ENCODE measurements around the gene DDR1. TPM values are rescaled to one million over a fixed set of nuclear protein-coding genes. Genes with fewer than 3 reads are reported as not detected.

The DDR1 gene
- polyA plus RNA-seq, 3 donors = 24.2 to 83.5 (median 57.4) TPM

DNA sequence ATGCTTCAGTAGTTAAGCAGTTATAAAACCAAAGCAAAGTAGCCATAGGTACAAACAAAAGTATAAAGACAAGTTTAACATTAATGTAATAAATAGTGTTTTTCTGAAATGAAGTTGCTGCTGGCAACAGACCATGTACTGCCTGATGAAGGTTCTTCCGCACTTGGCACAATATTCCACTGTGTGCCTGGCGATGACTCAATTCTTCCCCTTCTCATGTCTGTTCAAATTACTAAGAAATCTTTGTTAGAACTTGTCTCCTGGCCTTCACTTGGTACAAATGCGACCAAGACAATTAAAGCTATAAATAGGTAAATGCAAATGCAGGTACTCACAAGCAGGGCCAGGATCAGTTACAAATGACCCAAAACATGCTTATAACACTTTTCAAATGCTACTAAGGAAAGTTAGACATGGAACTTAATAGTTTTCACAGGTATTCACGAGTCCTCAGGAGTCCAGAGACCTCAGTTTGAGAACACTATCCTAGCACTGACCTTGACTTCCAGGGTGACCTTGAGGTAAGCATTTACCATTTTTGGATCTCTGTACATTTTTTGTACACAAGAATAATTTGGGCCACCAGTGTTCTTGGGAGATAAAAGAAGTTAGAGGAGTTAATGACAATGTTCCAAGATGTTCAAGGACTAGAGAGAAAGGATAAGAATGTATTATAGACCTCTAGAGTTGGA lies 8.1 kb upstream of the DDR1 start:
- WGBS, 3 donors = 32 to 60% (median 55%) methylated on average over 4 of the region's 4 CpGs
- no peak overlapping the region for H3K27ac ChIP-seq (ENCODE audit: low read depth, low read length)

DNA sequence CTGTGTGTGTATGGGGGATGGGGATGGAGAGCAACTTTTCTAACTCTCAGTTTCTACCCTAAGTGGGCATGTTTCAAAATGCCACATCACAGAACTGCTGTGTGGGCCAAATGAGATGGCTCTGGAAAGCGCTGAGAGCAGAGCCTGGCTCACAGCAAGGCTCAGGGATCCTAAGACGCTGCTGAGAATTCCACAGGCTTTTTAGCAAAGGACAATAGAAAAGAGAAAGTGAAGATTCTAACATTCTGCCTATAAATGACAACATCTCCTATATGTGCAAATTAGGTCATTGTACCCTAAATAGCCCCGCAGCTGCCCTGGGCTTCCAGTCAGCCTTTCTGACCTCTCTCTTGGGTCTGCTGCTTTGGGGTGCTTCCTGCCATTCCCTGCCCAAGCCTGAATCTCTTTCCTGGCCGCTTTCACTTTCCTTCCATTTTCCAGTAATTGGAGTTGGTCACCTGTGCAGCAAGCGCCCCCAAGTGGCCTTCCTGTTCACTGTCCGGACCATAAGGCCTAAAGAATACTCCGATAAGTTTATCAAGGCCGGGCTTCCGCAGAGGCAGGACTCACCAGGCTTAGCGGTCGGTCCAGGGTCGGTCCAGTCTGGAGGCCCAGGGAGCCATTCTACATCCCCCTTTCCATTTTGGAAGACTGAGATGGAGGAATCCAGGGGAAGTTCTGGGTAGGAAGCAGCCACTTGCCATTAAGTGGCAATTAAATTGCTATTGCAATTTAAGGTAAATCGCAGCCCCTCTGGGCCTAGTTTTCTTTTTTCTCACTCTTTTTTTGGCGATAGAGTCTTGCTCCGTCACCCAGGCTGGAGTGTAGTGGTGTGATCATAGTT lies 6.7 kb upstream of the DDR1 start:
- peak overlapping the region; percentile 11 for H3K27ac ChIP-seq (ENCODE audit: low read depth, low read length)
- WGBS, 3 donors = 12 to 18% (median 16%) methylated on average over 15 of the region's 15 CpGs

DNA sequence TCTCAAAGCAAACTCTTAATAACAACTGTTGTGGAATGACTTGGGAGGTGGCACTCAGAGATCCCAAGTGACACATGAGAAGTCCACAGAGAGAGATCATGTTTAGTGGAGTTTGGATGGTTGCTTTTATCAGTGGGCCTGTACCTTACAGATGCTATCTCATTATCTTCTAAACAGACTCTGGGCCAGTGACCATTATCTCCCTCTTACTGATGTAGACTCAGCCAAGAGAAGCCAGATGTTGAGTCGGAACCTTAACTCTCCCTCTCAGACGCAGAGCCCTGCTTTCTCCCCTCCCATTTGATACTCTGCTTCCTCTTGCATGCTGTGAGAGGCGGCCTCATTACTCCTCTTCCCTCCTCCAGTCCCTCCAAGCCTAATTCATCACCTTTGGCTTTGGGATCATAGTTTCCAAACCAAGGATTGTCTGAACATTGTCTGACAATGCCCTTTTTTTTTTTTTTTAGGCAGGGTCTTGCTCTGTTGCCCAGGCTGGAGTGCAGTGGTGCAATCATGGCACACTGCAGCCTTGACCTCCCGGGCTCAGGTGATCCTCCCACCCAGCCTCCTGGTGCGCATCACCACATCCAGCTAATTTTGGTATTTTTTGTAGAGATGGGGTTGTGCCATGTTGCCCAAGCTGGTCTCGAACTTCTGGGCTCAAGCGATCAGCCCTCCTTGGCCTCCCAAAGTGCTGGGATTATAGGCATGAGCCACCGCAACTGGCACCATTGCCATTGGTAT lies 4.5 kb upstream of the DDR1 start:
- WGBS, 3 donors = 79 to 91% (median 86%) methylated on average over 8 of the region's 8 CpGs
- no peak overlapping the region for H3K27ac ChIP-seq (ENCODE audit: low read depth, low read length)

DNA sequence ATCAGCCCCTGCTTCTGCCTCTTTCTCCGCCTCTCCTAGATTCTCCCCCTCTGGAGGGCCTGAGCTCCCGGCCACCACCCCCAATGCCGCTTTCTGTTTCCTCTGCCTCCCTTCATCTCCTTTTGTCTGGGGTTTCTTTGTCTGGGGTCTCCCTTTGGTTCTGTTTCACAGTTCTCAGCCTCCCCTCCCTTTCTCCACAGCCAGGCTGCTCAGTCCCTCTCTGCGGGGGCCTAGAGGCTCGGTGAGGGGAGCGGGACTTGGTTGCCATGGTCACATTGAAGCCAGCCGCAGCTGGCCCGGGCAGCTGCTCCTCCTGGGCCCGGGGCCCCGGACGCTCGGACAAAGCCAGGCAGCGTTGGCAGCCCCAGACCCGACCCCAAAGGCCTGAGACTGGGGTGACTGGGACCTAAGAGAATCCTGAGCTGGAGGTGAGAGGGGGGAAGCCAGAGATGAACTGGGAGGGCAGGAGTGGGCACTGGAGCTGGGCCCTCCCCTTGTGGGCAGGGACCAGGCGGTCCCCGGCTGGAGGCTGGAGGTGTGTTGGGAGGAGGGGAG lies 3.5 kb upstream of the DDR1 start:
- no peak overlapping the region for H3K27ac ChIP-seq (ENCODE audit: low read depth, low read length)
- WGBS, 3 donors = 73 to 89% (median 85%) methylated on average over 16 of the region's 16 CpGs

DNA sequence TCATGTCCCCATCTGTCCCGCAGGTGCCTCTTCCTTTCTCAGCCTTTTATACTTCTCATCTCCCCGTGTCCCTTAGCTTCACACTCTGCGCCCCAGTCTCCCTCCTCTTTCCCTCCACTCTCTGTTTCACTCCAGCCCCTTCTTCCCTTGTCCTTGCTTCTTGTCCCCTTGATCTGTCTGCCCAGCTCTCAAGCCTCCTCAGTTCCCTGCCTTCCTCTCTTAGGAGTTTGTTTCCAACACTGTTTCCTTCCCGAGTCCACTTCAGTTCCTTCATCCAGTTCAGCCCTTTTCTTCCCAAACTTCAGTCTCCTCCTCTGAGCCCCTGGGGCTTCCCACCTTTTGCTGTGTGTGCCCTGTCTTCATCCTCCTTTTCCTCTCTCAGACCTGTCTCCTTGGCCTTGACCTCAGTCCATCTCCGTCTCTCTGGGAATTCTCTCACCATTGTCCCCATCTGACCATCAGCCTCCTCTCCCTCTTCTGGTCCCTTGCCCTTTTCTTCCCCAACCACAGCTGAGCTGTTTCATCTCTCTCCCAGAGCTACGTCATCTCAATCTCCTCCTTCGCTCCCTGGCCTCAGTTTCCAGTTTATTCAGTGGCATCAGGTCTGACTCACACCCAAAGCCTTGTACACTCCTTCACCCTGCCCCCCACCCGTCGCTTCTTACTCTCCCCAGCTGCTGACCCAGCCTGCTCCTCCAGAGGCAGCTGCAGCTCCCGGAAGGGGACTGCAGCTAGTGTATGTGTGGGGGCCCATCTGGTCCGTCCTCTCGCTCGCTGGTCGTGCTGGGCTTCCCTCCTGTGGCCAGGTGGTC lies 2.7 kb upstream of the DDR1 start:
- WGBS, 3 donors = 73 to 85% (median 74%) methylated on average over 14 of the region's 14 CpGs
- no peak overlapping the region for H3K27ac ChIP-seq (ENCODE audit: low read depth, low read length)

DNA sequence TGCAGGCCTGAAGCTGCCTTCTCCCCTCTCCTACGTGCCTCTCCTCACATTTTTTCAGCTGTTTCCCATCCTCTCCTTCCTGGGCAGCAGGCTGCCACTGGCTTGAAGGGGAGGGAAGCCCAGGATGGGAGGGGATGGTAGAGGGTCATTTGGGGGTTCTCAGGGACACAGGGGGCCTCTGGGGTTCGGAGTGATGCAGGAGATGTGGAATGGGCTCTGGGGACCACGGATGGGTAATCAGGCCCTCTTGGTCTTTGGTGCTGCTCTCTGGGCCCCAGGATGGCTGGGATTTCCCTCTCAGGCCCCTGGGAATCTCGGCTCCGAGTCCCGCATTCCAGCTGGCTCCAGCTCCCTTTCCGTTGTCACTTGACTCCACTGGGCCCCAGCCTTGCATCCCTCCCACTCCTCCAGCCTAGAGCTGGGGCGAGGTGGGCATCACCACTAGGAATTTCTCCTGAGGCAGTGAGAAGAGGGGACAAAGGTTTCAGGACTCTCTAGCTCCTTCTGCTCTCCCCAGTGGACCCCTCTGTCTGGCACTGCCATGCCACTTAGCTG lies 2.0 kb upstream of the DDR1 start:
- 18 to 56% (median 50%) methylated on average over 8 of the region's 8 CpGs for WGBS, 3 donors

DNA sequence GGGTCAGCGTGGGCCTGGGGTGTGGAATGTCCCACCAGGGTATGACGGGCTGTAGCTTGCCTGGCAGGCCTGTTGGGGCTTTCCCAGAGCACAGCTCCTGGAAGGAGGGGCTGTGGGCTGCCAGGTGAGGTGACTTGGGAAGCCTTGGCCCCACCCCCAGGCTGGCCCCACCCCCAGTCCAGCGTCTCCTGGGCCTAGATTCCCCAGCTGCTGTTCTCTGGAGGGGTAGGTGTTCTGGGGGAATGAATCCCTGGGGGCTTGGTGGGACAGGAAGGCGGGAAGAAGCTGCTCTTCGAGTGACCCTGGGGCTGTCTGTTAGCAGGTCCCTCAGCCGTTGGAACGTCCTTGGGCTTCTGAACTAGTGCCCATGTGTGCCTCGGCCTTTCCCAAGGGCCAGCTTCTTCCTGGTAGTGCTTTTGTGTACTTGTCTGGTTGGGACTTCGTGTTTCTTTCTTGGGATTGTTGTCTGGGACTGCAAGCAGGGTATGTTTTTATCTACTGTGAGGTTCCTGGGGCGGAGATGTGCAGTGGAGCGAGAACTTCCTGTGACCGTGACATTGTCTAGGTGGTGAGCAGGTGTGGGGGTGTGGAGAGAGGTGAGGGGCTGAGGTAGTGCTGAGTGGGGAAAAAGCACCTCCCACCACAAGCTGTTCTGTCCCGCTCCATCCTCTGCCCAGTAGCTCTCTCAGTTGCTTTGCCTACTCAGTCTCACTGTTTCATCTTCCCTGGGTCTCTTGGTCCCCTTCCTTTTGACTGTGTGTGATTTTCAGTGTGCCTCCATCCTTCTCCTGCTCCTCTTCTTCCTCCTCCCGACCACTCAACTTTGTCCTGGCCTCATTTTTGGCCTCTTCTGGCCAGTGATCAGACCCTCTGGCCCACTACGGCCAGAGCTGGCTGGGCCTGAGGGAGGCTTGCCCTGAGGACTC lies 1.3 kb upstream of the DDR1 start:
- no peak overlapping the region for H3K27ac ChIP-seq (ENCODE audit: low read depth, low read length)
- 19 to 71% (median 57%) methylated on average over 15 of the region's 15 CpGs for WGBS, 3 donors

More for the DNA sequence above, 2.0 kb upstream of the DDR1 start:
- no peak overlapping the region for H3K27ac ChIP-seq (ENCODE audit: low read depth, low read length)

DNA sequence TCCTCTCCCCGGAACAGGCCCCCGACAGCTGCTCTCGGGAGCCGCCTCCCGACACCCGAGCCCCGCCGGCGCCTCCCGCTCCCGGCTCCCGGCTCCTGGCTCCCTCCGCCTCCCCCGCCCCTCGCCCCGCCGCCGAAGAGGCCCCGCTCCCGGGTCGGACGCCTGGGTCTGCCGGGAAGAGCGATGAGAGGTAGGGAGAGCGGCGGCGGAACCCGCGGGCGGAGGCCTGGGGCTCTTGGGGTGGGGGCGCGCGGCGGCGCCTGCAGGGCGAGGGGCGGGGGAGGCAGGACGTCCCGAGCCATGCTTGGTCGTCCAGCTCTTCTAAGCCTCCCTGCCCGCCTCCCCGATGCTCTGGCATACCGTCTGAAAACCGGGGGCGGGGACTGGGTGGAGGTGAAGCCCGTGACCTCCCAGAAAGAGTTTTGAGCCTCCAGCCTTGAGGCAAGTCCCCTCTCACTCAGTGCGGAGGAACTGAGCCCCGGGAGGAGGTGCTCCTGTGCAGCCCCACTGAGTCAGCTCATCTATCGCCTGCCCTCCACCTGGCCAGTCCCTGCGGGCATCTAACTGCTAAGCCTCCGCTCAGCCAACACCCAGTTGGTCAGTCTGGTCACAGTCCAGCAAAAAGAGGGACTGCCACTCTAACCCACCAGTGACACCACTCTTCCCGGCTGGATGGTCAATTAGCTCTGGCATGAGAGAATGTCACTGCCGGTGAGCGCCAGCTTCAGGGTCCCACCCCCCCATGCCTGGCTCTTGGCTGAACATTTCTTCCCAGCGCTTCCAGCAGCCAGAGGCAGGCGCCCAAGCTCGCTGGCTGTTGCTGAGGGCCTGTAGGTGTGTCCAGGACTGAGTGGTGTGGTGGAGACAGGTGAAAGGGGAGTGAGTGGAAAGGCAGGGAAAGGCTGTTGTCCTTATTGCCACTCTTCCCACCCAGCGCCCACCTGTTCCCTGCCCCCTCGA lies 482 bp downstream of the DDR1 start:
- no peak overlapping the region for H3K27ac ChIP-seq (ENCODE audit: low read depth, low read length)
- 2 to 7% (median 6%) methylated on average over 37 to 59 of the region's 59 CpGs for WGBS, 3 donors

DNA sequence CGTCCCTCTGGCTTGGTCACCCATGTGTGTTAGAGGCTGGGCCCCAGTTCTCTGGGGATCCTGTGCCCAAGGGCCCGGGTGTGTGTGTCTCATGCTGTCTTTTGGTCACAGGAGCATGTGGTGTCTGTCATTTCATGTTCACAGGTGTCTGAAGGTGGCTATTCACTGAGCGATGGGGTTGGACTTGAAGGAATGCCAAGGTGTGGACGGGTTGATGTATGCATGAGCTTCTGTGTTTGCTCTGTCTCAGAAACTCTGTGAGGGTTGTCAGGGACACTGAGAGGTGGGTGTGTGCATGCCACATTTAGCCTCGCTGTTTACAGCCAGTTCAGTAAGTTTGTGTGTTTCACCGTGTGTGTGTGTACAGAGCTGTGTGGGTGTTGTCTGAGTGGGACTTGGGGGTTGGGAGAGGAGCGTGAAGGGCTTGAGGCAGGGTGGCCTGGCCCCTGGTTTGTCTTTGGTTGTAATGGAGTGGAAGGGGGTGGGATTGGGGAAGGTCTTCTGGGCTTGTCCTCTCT lies 1.2 kb downstream of the DDR1 start:
- H3K27ac ChIP-seq (ENCODE audit: low read depth, low read length) = no peak overlapping the region
- 12 to 52% (median 47%) methylated on average over 7 of the region's 7 CpGs for WGBS, 3 donors

DNA sequence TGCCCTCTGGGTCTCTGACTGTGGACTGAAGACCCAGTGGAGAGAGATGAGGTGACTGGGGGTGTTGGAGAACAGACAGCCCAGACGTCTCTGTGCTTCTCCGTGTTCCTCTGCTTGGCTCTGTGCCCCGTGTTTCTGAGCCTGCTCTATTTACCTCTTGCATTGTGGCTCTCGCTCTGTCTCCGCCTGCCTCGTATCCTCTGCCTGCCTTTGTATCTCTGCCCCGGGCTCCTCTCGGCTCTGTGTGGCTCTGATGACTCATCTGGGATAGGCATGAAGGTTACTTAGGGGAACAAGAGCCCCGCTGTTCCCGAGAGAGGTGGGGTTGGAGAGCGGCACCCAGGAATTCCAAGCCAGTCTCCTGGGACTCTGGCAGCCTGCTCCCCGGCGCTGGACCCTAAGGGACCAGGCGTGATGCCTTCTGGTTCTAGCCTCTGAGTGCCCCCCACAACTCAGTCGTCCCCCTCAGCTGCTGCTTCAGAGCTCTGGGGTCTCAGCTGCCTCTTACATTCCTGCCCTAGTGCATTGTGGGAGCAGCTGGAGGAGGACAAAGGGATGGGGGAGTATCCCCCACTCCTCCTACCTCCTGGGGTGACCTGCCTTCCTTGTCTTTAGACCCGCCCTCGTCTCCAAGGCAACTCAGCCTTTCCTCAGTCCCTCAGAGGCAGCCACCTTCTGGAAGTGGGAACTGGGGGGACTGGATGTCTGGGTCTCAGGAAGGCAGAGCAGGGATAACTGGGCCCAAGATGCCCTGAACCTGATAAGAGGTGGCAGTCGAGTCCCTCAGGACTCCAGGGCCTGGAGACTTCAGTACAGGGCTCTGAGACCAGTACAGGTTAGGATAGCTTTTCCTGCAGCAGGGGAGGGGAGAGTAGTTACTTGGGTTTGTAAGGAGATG lies 1.9 kb downstream of the DDR1 start:
- H3K27ac ChIP-seq (ENCODE audit: low read depth, low read length) = no peak overlapping the region
- WGBS, 3 donors = 20 to 43% (median 43%) methylated on average over 18 of the region's 18 CpGs

DNA sequence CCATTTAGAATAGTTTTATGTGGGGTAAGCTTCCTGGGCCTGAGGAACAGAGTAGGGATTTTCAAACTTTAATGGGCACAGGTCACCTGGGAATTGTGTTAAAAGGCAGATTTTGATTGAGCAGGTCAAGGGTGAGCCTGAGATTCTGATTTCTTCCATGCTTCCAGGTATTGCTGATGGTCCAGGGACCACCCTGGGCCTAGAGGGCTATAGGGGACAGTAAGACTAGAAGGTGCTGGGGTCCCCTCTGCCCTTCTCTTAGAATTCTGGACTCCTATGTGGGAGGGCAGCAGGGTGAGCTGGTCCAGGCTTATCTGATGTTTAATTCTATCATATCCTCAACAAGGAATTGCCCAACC lies 2.6 kb downstream of the DDR1 start:
- H3K27ac ChIP-seq (ENCODE audit: low read depth, low read length) = no peak overlapping the region

DNA sequence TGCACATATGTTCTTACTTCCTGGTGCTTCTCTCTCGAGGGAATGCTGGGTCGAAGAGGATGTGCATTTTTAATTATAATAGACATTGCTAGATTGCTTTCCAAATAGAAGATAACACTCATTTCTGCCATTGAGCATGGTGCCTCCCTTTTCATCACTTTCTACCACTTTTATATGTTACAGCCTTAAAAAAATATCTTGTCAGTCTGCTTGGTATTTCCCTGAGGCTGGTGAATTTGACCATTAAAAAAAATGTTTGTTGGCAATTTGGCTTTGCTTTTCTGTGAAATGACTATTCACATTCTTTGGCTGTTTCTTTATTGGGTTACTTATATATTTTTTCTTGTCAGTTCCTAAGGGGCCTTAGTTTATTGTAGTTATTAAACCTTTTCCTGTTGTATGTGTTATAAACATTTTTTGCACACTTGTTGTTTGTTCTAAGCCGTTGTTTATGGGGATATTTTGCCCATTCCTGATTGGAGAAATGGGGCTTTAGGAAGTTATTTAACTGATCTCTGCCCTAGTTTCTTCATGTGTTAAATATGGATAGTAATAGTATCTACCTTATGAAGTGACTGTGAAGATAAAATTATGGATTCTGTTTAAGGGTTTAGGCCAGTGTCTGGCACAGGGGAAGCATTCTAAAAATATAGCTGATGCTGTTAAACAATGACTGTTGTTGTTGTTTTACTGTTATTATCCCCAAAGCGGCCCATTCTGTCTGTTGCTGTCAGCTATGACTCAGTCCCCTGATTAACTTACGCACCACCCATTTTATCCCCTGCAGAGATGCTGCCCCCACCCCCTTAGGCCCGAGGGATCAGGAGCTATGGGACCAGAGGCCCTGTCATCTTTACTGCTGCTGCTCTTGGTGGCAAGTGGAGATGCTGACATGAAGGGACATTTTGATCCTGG lies 3.8 kb downstream of the DDR1 start:
- no peak overlapping the region for H3K27ac ChIP-seq (ENCODE audit: low read depth, low read length)
- WGBS, 3 donors = 54 to 75% (median 73%) methylated on average over 6 of the region's 6 CpGs

DNA sequence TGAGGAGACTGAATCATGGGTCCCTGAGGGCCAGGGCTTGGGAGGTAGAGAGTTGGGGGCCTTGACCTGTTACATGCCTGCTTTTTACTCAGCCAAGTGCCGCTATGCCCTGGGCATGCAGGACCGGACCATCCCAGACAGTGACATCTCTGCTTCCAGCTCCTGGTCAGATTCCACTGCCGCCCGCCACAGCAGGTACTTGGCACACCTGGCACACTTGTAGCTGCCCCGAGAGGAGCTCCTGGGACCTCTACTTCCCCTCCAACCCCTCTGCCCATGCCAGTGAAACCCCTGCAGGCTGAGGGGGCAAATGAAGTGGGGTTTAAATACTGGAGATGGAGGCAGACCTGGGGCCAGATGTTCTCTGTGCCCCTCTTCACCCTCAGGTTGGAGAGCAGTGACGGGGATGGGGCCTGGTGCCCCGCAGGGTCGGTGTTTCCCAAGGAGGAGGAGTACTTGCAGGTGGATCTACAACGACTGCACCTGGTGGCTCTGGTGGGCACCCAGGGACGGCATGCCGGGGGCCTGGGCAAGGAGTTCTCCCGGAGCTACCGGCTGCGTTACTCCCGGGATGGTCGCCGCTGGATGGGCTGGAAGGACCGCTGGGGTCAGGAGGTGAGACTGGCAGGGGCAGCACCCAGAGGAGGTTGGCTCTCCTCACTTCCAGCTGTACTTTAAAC lies 4.6 kb downstream of the DDR1 start:
- no peak overlapping the region for H3K27ac ChIP-seq (ENCODE audit: low read depth, low read length)

More for the DNA sequence above, 4.6 kb downstream of the DDR1 start:
- WGBS, 3 donors = 91 to 94% (median 92%) methylated on average over 18 of the region's 18 CpGs
